HUDEP-2 (cell line): ENCODE measurements around the gene ERICH3.
A peak's percentile ranks its signal among the peaks of the same experiment; 100 is the strongest.

Experiments used
- DNase-seq, 76 experiments: peaks; one replicate each; lab custom pipeline; 2025; ENCODE audit not compliant: unreplicated experiment in 76 of 76; lab: John Stamatoyannopoulos, UW

ERICH3 gene

DNA sequence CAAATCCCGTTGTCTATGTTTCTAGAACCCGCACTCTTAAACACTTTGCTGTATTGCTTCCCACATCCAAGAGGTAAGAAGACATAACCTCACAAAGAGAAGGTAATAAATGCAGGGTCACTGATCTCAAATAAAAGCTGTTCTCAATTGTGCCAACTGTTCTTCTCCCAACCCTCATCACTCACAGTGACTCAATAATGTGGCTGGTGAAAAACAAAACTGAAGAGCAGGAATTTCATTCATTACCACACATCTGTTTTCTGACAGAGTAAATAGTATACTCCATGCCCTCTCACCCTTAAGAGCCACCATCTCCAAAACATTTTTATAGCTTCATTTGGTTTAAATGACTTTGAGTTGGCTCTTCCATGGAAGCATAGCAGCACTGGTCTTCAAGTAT is 6.2 kb upstream of the ERICH3 start:
- no peak for DNase-seq

DNA sequence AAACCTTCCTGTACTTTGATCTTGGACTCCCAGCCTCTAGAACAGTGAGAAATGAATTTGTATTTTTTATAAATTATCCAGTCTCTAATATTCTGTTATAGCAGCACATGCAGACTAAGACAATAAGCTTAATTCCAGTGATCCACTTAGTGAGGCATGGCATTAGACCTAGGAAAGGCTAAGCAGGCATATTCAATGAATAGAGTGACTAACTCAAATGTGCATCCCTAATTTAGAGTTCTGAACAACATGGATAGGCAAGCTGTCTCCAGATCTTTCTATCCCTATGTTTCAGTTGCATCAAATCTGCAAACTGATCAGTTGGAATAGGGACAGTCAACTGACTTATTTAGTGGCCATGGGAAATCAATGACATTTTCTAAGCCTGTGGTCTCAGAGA is 4.3 kb upstream of the ERICH3 start:
- no peak for DNase-seq

DNA sequence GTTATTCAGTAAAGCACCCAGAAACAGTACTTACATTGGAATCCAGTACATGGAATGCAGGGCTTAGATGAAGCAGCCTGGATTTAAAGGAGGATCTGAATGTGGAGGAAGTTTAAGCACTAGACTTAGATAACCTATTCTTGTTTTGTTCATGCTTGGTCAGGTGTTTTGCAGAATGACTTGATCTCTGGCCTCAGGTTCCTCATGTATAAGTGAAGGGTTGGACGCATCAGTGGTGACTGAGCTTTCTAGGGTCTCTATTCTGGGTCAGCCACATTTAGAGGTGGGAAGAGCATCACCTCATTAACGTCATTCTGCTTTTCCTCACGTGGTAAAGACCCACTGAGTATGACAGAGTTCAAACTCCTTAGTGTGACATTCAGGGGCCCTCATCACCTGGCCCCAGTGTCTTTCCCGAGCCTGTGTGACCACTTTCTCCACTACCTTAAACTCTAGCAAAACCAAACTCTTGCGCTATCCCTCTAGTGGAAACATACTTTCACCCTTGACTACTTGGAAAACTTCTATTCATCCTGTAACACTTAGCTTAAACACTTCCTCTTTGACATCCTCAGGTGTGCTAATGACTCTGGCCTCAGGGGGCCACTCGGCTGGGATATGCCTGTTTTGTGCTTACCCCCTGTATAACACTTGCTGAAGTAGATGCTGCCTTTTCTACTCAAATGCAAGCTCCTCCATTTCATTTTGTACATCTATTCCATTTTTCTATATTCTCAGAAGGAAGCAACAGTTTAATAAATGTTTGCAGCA is 871 bp upstream of the ERICH3 start:
- no peak for DNase-seq

DNA sequence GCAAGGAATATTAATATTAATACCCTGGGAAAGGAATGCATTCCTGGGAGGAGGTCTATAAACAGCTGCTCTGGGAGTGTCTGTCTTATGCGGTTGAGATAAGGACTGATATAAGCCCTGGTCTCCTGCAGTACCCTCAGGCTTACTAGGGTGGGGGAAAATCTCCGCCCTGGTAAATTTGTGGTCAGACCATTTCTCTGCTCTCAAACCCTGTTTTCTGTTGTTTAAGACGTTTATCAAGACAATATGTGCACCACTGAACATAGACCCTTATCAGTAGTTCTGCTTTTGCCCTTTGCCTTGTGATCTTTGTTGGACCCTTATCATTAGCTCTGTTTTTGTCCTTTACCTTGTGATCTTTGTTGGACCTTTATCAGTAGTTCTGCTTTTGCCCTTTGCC is 2.7 kb downstream of the ERICH3 start:
- peak in 24 of 76 experiments; percentile 2 to 79 (median 28) for DNase-seq

DNA sequence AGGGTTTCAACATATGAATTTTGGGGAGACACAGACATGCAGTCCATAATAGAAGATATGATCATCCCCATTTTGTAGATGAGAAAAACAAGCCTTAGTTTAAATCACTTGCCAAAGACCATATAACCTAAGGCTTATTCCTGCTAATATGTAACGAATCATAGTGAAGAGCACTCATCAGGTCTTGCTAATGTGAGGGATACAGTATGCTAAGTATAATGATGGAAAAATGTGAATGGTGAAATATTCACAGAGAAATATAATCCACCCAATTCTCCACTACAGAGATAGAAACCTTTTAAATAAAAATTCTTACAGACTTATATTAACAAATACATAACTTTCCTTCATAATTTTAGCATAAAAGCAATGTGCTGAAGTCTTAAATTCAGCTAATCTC is 18.9 kb downstream of the ERICH3 start:
- no peak for DNase-seq

DNA sequence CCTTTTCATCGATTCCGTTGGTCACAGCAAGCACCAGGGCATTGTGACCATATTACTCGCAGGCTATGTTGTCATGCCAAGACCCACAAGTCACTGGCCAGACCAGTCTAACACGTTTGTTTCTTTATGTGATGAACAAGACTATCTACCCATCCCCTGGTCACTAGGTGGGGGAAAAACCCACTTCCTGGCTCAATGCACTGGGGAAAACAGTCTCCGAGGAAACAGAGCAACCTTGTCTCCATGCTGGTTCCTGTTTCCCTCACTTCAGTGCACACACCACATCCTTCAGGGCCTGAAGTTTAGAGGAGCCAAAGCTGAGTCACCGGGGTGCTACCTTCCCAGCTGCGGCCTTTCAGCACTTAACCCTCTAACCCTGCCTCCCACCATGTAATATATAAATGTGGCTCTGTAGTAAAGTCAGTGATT is 20.9 kb downstream of the ERICH3 start:
- no peak for DNase-seq

DNA sequence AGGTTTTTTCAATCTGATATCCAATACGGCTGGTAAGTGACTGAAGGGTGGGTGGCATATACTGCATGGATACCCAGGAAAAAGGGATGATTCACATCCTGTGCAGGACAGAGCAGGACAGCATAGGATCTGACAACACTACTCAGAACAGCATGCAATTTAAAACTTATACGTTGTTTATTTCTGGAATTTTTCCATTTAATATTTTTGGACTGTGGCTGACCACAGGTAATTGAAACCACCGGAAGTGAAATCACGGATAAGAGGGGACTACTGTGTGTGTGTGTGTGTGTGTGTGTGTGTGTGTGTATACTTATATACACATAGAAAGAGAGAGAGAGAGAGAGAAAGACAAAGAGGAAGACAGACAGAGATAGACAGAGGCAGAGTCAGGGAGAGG is 23.0 kb downstream of the ERICH3 start:
- DNase-seq, result no peak

DNA sequence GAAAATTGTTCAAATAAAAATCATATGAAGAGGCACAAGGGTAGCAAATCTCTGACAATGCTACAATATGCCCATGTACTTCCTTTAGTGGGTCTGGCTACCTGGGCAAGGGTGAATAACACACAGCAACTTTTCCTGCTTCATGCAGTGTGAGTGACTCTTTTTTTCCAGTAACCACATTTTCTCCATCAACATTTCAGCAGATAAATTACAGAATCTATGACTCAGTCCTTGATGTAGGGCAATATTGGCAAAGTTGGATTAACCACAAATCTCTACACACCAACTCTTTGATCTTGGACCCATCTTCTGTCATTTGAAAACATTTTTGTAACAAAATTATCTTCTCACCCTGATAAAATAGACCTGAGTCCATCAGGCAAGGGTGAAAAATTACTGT is 31.7 kb downstream of the ERICH3 start:
- peak in 1 of 76 experiments; percentile 7 for DNase-seq

DNA sequence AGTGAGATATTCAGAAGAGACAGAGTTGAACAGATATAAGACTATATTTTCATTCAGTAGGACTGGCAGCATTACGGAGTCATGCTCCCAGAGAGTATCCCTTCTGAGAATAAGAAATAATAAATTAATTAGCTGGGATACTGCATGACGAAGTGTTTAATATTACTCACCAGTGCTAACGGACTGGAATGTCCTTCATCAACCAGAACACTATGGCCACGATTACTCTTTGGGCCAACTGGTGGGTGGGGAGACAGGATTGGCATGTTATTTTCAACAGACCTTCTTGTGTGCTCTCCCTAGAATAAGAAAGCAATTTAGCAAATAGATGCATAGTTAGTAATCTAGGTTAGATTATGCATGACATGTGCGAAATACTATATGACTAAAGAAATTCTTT is 32.4 kb downstream of the ERICH3 start:
- no peak for DNase-seq

DNA sequence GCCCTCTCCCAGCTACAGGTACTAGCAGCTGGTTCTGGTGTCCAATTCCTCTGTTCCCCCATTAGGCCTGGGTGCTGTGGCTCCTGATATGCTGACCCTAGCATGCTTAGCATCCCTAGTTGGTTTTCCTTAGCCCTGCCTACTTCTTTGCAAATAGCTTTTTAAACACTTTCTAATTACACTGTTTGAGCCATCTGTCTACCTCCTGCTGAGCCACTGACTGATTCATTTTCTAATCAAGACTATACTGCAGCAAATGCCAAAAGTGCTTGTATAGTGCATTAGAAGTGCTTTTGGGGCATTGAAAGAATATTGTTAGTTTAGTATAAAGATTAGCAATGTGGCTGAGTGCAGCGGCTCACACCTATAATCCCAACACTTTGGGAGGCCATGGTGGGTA is 36.3 kb downstream of the ERICH3 start:
- no peak for DNase-seq

DNA sequence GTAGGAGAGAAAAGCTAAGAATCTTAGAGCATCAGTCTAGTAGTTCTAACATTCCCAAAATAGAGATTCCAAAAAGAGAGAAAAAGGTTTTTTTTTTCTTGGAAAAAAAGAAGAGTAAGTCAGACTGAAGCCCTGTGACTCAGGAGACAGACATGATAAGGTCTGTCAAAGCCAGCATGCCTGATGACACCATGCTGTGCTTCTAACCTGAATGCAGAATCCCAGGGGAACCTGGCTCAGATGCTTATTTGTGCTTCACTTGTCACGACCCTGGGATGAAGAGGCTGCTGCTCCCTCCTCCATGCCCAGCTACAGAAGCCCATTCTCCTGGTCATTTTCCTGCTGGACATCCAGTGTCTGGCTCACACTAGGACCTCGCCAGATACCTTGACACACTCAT is 44.3 kb downstream of the ERICH3 start:
- no peak for DNase-seq

DNA sequence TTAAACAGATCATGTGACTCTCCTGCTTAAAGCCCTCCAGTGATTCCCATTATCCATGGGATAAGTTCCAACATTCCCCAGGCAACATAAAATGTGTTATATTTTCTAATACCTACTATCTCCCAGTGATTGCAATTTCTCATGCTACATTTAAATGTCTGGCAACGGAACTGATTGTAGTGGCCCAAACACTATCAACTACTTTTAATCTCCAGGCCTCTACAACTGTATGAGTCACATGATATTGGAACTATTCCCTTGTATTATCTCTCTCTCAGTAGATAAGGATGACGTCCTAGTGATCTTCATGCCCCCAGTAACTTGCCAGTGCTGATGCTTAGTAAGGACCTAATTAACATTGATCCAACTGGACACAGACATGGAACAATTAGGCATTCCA is 49.9 kb downstream of the ERICH3 start:
- DNase-seq, result peak in 1 of 76 experiments; percentile 28

DNA sequence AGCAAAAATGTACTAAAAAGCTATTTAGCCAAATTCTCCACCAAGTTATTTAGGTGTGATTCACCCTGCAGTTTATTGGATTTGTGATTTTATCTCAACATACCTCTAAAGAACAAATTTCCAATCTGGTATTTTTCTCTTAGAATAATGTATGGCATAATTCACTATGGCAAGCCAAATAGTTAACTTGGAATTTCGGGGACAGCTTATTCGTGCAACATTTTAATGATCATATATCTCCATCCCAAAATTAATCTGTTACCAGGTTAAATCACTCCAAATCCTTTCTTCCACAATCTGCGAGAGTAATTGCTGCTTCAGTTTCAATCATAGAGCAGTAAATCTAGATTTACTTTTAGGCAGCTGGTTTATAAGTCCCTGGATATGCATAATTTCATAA is 53.4 kb downstream of the ERICH3 start:
- DNase-seq, result no peak

DNA sequence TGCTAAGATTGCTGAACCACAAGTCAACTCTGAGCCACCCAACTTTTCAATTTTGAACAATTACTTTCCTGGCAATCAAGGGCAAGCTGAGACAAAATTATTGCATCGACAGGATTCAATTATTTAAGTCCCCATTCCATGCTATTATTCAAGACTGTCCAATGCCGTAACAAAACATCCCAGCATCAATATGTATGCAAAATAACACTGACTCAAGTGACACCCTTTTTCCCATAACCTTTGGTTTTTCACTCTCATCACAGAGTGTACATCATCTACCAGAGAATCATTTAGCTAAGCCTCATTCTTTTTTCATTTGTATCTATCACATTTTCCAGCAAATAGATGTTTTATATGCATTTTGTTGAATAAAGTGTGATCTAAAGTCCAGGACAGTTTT is 54.6 kb downstream of the ERICH3 start:
- DNase-seq, result no peak

DNA sequence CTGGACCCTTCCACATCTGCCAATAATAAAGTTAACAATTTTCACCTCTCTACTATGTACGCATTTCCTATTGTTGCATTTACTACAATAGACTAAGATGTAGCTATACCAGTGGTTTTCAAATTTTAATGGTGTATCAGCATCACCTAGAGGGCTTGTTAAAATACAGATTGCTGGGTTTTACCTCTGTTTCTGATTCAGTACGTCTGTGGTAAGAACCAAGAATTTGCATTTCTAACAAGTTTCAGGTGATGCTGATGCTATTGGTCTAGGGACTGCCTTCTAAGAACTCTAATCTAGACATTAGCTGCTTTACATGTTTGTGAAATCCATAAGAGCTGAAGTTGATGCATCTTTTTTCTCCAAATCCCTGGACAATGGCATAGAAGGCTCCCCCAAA is 59.7 kb downstream of the ERICH3 start:
- no peak for DNase-seq

DNA sequence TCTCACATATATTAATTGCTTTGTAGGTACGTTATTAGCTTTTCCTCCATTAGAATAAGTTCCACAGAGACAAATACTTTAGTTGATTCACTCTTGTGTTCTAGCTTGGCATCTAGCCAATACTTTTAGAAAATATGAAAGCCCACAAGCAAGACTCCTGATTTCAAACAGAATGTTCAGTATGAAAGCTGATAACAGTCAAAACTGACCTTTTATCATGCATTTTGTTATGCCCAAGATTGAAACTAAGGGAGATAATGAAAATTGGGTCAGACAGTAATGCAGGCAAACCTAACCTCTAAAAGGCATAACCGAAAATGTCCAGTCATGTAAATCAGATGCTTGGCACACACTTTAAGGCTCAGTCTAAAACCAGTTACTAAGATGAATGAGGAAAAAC is 61.7 kb downstream of the ERICH3 start:
- peak in 2 of 76 experiments; percentile 4 for DNase-seq

DNA sequence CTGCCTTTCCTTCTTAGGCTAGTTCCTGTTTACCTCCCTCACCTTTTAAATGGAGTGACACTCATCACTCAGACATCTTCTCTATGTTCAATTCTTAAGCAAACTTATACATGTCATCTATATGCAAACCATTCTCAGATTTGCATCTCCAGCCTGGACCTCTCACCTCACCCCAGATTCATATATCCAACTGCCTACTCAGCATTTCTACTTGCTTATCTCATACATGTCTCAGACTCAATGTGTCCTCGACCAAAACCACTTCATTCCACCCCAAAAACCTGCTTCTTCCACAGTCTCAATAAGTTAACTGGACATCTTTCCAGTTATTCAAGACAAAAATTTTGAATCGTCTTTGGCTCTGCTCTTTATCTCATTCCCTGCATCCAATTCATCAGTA is 62.6 kb downstream of the ERICH3 start:
- DNase-seq, result no peak

DNA sequence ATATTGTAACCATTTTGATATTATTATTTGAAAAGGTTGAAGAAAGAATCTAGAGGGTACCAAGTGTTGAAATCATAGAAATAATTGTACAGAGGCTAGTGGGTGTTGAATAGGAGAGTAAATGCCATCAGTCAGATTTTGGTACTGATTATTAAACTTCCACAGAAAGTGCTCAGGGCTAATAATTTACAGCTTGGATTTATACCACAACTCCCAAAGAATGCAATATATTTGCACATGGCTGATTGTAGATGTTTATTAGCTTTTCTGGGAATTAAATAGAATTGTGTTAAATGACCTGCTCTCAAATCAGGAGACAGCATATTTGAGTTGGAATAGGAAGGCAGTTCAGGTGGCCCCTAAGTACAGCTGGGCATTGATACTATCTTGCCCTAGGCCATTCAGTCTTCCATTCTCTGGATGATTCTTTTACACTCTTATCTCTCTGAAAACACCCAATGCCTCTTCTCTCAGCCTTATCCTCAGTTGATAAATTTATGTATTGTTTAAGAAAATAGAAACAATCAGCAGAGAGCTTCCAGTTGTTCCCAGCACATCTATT is 63.7 kb downstream of the ERICH3 start:
- DNase-seq, result no peak

DNA sequence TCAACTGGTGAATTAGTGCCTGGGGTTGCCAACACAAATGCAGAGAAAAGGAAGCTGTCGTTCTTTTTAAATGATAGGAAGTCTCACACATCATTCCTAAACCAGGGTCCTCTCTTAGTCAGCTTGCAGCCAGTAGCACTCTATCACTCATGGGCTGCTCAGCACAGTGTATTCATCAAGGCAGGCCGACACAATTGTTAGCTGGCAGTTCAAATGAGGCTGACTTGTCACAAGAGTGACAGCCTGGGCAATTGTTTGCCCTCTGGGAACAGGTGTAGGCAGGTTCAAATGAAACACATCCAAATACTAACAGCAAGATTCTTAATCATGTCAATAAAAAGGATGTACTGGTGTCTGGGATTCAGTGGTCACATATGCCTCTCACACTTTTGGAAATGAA is 76.9 kb downstream of the ERICH3 start:
- DNase-seq, result no peak

DNA sequence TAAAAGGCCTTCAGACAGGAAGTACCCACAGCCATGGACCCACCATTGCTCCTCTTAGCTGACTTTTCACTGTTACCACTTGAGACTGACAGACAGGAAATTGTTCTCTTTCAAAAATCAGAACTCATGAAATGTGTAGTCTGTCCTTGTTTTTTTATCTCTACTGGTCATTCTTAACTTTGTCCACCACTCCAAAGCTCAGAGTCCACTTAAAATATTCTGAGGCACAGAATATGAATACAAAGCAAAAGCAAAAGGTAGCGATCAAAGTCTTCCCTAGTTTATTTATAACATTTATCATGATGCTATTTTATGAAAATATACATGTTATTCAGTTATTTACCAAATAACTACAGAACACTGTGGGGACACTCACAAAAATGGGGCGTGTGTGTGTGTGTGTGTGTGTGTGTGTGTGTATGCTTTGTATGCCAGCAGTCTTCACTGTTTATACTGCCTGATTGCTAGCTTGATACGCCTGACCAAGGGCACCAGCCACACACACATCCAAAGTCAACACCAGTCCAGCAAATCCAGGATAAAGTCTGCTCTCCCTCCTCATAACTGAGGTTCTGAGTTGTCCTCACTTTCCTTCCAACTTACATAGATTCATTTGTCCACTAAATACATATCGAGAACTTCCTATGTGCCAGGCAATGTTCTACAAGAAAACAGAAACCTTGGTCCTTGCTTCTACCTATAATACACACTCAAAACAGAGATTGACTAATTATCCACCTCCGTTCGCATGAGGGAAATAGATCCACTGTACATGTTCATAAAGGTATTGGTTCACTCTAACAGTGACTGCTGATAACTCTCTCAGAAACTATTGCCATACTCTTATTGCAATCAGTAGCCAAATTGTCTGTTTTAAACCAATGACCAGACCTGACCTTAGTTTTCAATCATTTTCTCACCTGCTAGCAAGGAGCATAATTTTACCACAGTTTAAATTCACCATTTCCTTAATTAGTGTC is 79.4 kb downstream of the ERICH3 start:
- DNase-seq, result no peak

DNA sequence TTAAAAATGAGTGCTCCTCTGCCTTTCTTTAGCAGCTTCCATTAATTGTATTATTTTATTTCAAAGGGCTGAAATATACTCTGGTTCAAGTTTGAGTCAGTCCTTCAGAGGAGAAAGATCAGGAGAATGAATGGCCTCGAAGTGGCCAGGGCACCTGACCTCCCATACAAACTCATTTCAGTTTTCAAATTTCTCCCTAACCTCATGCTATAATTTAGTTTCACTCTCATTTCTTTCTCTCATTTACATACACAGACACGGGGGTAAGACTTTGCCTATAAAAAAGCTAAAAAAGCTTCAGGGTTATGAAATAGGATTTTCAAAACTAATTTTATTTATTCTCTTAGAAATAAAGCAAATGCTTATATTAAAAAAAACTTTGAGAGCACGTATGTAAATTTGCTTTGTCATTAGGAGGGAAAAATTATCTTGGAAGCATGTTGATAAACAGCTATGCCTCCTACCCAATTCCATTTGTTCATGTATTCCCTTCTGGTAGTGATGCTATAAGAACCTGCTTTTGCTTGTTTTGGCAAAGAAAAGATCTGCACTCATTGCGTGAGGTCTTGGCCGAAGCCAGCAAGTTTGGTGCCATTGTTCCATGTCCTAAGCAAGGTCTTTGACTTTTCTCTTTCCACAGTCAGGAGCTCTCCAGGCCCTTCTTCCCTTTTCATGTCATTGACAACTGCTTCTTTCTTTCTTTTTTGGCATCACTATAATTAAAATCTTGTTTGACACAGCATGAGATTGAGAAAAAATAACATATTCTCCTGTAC is 80.8 kb downstream of the ERICH3 start:
- no peak for DNase-seq
